Activated T-helper 17 cell treated with anti-CD3 and anti-CD28 coated beads, Interleukin-2, amount 50 U/mL, for 72 hours (primary cell): ENCODE measurements around the gene PAX5. TPM values are rescaled to one million over a fixed set of nuclear protein-coding genes. Genes with fewer than 3 reads are reported as not detected.
"Not testable (repeated sequence)": the region's sequence is repeated elsewhere in the genome, so short reads cannot be mapped to it uniquely, and the experiment has no call there.

Experiments used
- ATAC-seq: fragments of 150-1000 bp; cut with Tn5 transposase; replicated peaks from 2 replicates; pipeline ENCODE4 v1.10.0; 2021; ENCODE audit warnings: mild to moderate bottlenecking, moderate library complexity
- H3K27ac Mint-ChIP-seq: one replicate; pipeline ENCODE4 v1.8.0; 2022; ENCODE audit warnings: mixed read lengths
- H3K27me3 Mint-ChIP-seq: one replicate; pipeline ENCODE4 v1.8.0; 2022; ENCODE audit warnings: mixed read lengths
- H3K36me3 Mint-ChIP-seq: one replicate; pipeline ENCODE4 v1.8.0; 2022; ENCODE audit warnings: low read depth, mild to moderate bottlenecking, mixed read lengths
- H3K4me1 Mint-ChIP-seq: one replicate; pipeline ENCODE4 v1.8.0; 2022; ENCODE audit warnings: mixed read lengths
- H3K4me3 Mint-ChIP-seq: one replicate; pipeline ENCODE4 v1.8.0; 2022; ENCODE audit warnings: mild to moderate bottlenecking, mixed read lengths
- H3K9me3 Mint-ChIP-seq: one replicate; pipeline ENCODE4 v1.8.0; 2022; ENCODE audit warnings: mixed read lengths
- total RNA-seq, 2 donors: library from RNA; stranded (reverse); gene quantifications; one replicate each; pipeline ENCODE4 v1.2.3, GENCODE V29; 2022

PAX5 gene
- under 1 TPM; 0.30 to 0.66 TPM for total RNA-seq

DNA sequence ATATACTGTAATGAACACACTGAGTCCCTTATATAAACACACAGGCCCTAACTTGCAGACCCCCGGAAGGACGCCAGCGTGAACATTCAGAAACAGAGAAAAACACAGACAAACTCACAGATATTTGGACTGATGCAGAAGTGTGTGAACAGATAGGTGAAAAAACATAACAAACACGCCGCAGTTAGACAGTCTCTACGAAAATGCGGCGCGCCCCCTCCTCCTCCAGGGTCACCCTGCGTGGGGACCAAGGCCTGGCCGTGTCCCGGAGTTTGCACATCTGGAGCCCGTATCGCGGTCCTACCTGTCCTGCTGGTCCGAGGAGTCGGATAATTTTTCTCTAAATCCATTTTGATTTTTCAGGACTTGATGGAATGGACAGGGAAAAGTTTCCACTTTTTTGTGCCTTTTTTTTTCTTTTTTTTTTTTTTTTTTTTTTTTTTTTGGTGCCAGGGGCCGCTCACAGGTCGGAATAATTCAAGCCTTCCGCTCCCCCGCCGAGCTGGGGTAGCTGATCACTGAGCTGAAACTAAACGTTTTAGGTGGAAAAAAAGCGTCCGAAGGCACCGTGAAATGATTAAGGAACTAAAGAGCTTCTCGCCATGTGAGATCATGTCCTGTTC, at the start of gene PAX5:
Gene PAX5, minus strand, starts transcription at position 587 of the 623 bp plus-strand sequence. Its CDS starts 237 bp downstream, at position 350.
- Mint-ChIP-seq H3K4me3 (peak within 1 kb of the TSS; percentile 96), H3K27me3 (peaks cover 73% of the 10 kb centered on the region), H3K9me3 (no peaks in the 10 kb centered on the region), H3K27ac (no peak within 1 kb of the TSS), H3K36me3 (peaks cover 16% of the 10 kb centered on the region), H3K4me1 (peaks cover 14% of the 10 kb centered on the region)
- no peak for ATAC-seq

DNA sequence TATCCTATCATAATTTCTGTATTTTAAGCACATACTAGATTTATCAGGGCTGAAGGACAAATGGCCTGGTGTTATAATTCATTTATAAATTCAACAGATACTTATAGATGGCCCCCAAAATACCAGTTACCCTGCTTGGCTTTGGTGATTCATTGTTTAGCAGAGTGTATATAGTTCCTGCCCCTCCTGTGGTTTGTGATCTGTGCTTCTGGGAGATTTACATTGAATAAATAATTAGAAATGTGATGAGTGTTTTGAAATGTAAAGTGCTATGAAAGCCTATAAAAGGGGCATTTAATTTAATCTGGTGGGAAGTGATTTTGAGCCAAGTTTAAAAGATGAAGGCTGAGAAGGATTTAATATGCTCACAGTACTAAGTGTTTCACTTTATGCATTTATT, 49.6 kb upstream of the PAX5 start:
- Mint-ChIP-seq H3K27ac (no peak overlapping the region), H3K27me3 (no peaks in the 10 kb centered on the region), H3K36me3 (peaks cover 61% of the 10 kb centered on the region), H3K4me1 (peaks cover 21% of the 10 kb centered on the region), H3K9me3 (no peaks in the 10 kb centered on the region), H3K4me3 (no peak overlapping the region)
- no peak for ATAC-seq

DNA sequence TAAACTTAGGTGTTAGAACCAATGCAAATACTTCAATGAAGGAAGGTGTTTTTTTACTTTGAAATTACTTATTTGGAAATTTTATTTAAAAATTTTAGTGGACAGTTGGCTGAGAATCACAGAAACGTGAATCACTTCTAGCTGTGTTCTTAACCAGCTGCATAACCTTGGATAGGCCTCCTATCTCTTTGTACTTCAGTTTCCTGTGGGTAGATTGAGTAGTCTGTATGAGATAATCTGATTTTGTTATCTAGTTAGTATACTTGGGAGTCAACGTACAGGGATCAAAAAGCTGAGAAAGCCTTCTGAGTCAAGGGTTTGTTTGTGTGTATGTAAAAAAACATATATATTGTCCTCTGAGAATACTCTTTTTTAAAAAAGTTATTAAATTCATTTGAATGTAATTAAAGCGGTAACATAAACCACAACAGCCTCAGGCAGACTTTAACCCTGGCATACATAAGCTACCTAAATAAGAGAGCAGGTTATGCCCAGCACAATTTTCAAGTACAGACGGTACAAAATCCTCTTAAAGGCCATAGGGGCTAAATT, 48.2 kb upstream of the PAX5 start:
- Mint-ChIP-seq H3K4me3 (peak overlapping the region; percentile 93), H3K36me3 (peaks cover 47% of the 10 kb centered on the region), H3K27ac (no peak overlapping the region), H3K9me3 (no peaks in the 10 kb centered on the region), H3K27me3 (no peaks in the 10 kb centered on the region), H3K4me1 (peaks cover 21% of the 10 kb centered on the region)
- ATAC-seq, result no peak

DNA sequence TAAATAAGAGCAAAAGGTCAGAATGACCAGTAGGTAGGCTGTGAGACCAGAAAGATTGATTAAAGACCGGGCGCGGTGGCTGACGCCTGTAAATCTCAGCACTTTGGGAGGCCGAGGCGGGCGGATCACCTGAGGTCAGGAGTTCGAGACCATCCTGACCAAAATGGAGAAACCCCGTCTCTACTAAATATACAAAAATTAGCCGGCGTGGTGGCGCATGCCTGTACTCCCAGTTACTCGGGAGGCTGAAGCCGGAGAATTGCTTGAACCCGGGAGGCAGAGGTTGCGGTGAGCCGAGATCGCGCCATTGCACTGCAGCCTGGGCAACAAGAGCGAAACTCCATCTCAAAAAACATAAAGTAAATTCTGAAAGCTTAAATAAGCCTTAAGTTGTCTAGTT, 47.4 kb upstream of the PAX5 start:
- H3K9me3 Mint-ChIP-seq, result not testable (repeated sequence)

DNA sequence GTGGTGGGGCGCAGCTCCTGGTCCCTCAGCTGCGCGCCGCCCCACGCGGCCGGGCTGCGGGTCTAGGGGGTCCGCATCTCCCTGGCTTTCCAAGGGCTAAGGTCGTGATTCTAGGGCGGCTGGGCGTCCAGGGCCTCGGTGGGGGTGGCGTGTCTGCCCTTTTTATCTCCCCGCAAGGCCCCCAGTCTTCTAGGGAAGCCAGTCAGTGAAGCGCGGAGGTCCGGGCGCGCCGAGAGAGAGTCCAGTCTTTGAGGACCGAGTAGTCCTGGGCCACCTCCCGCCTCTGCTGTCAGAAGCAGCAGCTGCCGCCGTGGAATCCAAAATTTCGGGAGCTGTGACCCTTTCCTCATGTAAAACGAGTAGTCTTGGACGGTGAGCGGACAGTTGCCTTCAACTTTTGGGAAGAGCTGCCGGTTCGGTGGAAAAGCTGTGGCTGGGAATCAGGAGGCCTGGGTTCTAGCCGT, 46.1 kb upstream of the PAX5 start:
- Mint-ChIP-seq H3K4me1 (peaks cover 19% of the 10 kb centered on the region), H3K27ac (peak overlapping the region; percentile 97), H3K4me3 (peak overlapping the region; percentile 93), H3K36me3 (peaks cover 26% of the 10 kb centered on the region)
- H3K27me3 Mint-ChIP-seq, H3K9me3 Mint-ChIP-seq: not testable (repeated sequence)
- ATAC-seq, result peak; percentile 30

More for the DNA sequence above, 47.4 kb upstream of the PAX5 start:
- peaks cover 39% of the 10 kb centered on the region for H3K36me3 Mint-ChIP-seq
- not testable (repeated sequence) for H3K27me3 Mint-ChIP-seq, H3K27ac Mint-ChIP-seq, ATAC-seq
- H3K4me3 Mint-ChIP-seq, result peak overlapping the region; percentile 93
- H3K4me1 Mint-ChIP-seq, result peaks cover 21% of the 10 kb centered on the region

DNA sequence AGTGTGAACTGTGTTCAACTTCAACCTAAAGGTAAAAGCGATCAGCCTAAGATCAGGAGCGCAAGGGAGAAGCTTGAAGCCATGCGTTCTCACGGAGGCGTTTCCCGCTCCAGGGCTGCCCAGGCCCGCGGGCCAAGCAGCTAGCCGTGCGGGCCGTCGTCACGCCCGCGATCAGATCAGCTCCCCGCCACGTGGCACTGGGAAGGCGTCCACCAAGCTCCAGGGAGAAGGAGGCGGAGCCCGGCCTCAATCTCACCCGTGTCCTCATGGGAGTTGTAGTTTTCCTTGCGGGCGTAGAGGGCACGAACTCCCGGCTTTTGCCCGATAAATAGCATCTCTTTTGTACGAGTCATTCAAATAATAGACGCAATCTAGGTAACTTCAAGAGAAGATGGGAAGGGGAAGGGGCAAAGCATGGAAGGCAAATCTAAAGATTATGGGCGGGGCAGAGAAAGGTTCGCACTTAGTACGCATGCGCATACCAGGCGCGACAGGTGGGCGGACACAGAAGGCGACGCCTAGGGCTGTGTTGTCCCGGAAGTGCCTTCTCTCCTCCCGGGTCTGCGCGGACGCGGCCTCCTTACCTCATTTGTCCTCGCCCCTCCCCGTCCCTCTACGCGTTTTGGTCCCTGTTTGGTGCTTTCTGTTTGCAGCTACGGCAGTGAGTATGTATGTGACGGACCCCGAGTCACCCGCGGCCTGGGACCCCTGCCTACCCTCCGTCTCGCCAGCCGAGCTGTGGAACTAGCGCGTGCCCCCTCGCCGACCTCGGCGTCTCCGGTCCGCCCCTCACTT, 45.5 kb upstream of the PAX5 start:
- ATAC-seq, result peak; percentile 98
- Mint-ChIP-seq H3K27me3 (peaks cover 12% of the 10 kb centered on the region), H3K9me3 (no peaks in the 10 kb centered on the region), H3K36me3 (peaks cover 22% of the 10 kb centered on the region), H3K27ac (peak overlapping the region; percentile 97), H3K4me3 (peak overlapping the region; percentile 93), H3K4me1 (peaks cover 15% of the 10 kb centered on the region)

DNA sequence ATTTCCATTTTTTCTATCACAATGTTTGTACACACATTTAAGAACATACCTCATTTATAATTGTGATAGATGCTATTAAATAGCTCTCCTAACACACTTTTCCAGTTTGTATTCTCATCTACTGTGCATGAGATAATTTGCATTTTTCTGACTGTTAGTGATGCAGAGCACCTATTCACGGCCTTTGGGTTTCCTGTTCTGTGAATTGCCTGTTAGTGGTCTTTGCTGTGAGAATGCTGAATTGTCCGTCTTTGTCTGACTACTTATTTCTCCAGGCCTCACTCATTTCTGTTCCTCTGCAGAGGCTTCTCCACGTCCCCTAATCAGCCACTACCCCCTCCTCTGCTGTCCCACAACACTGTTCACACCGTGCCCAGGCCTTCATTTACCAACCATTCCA, 40.7 kb upstream of the PAX5 start:
- not testable (repeated sequence) for H3K27ac Mint-ChIP-seq, H3K36me3 Mint-ChIP-seq, H3K4me1 Mint-ChIP-seq, ATAC-seq, H3K9me3 Mint-ChIP-seq, H3K4me3 Mint-ChIP-seq
- peaks cover 12% of the 10 kb centered on the region for H3K27me3 Mint-ChIP-seq

DNA sequence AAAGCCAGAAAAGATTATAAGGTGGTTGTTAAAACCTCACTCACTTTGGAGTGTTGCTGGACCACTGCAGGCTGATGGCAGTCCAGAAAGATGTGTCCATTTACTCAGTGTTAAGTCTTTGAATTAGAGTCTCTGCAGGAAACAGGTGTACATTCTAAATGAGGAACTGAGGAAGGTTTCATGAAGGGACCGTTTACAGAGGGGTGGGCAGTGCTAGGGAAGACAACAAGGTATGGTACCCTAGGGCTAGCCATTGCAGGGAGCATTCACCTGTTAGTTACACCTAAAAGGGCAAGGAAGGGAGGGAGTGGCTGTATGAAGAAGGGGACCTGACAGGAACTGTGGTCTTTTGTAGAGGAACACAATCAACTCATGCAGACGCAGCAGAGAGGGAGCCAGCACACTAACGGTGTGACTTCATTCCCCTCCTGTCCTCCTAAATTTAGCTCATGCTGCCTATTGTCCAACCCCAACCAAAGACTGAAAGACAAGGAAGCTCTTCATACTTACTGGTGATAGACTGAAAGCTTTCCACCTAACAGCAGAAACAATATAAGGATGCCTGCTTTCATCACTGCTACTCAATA, 32.2 kb upstream of the PAX5 start:
- no peak for ATAC-seq
- H3K27me3 Mint-ChIP-seq, result peaks cover 33% of the 10 kb centered on the region

DNA sequence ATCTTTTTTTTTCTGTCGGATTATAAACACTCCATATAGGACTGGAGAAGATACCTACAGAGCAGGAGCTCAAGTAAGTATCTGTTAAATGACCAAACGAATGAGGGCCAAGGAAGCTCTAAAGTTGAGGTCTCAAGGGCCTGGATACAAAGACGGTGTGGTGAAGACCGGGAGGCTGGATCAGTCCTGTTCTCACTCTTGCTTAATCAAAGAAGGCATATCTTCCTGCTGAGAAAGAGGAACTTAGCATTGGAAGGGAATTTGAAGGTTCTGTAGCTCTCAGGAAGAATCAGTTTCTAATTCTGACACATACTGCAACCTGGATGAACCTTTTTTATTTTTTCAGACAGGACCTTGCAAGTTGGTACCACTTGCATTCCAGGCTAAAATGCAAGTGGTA, 28.3 kb upstream of the PAX5 start:
- Mint-ChIP-seq H3K36me3 (no peaks in the 10 kb centered on the region), H3K27me3 (peaks cover 51% of the 10 kb centered on the region), H3K4me3 (no peak overlapping the region), H3K27ac (no peak overlapping the region), H3K4me1 (no peaks in the 10 kb centered on the region), H3K9me3 (no peaks in the 10 kb centered on the region)
- no peak for ATAC-seq

More for the DNA sequence above, 32.2 kb upstream of the PAX5 start:
- Mint-ChIP-seq H3K4me3 (no peak overlapping the region), H3K36me3 (no peaks in the 10 kb centered on the region), H3K27ac (no peak overlapping the region), H3K9me3 (no peaks in the 10 kb centered on the region), H3K4me1 (no peaks in the 10 kb centered on the region)

DNA sequence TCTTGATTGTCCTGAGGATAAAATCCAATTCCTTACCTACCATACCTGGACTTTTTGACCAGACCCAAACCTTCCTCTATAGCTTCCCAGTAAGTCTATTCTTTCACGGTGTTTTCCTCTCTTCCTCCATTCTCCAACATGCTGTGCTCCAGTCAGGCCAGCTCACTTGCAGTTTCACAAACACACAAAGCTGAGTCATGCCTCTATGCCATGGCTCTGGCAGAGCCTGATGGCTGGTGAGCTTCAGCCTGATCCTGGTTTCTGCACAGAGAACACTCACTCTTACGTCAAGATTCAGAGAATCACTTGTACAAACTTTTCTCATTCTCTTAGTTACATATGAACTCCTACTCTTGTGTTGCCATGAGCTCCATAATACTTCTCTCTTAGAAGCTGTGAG, 27.7 kb upstream of the PAX5 start:
- no peak overlapping the region for H3K27ac Mint-ChIP-seq
- no peak overlapping the region for H3K4me3 Mint-ChIP-seq
- no peaks in the 10 kb centered on the region for H3K36me3 Mint-ChIP-seq
- no peaks in the 10 kb centered on the region for H3K4me1 Mint-ChIP-seq
- peak; percentile 50 for ATAC-seq
- peaks cover 51% of the 10 kb centered on the region for H3K27me3 Mint-ChIP-seq
- no peaks in the 10 kb centered on the region for H3K9me3 Mint-ChIP-seq

DNA sequence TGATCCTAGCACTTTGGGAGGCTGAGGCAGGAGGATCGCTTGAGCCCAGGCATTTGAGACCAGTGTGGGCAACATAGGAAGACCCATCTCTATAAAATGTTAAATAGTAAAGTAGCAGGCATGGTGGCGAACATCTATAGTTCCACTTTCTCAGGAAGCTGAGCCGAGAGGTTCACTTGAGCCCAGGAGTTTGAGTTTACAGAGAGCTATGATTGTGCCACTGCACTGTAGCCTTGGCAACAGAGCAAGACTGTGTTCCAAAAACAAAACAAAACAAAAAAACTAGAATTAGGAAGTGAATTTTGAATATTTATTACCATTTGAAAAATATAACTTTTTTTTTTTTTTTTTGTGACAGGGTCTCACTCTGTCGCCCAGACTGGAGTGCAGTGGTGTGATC, 26.8 kb upstream of the PAX5 start:
- ATAC-seq, result no peak
- Mint-ChIP-seq H3K4me1 (no peaks in the 10 kb centered on the region), H3K27ac (no peak overlapping the region), H3K9me3 (no peaks in the 10 kb centered on the region), H3K4me3 (no peak overlapping the region), H3K27me3 (peaks cover 50% of the 10 kb centered on the region), H3K36me3 (no peaks in the 10 kb centered on the region)

DNA sequence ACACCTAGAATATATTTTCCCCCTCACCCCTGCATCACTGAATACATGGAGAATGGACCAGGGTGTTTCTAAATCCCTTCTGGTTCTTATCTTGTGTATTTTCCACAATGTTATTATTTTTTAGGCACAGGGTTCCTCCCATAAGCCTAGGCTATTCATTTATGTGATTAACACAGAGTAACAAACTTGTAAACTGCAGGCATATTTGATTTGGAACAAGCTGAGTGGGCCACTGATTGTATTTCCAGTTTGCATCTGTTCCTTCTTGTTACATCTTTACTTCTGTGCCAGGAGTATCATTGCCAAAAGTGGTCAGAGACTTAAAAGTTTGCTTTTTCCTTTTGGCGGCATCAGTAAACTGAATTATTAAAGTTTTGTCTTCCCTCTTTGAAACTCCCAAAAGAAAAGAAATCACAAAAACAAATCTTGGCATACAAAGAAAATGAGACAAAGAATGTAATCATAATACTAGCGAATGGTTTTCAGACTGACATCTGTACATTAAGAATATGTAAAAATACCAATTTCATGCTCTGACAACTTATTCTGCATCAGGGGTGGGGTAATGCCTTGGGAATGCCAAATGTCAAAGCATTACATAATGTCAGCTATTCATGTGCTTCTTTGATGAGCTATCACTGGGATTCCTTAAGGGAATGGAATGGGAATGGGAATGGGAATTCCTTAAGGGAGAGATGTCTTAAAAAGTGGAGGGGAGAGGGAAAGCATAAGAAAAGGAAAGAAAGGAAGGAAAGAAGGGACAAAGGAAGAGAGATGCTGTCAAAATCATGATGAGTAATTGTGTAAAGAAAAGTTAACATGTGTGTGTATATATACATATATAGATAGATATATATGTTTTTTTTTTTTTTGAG, 22.2 kb upstream of the PAX5 start:
- no peaks in the 10 kb centered on the region for H3K36me3 Mint-ChIP-seq

DNA sequence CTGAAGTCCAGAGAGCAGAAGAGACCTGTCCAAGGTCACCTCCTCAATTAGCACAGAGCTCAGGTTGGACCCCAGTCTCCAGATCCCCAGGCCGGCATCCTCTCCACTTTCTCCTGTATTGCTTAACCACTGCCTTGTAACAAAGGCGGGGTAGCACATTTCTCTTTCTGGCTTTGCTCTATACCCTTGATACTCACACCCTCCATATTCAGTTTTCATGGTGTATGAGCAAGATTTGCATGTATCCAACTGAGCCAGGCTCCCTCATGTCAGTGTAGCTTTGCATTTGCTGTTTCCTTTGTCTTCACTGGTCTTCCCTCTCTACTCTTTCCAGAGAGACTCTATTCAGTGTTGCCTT, 20.3 kb upstream of the PAX5 start:
- peaks cover 52% of the 10 kb centered on the region for H3K27me3 Mint-ChIP-seq
- H3K9me3 Mint-ChIP-seq, H3K36me3 Mint-ChIP-seq, H3K27ac Mint-ChIP-seq, H3K4me1 Mint-ChIP-seq, H3K4me3 Mint-ChIP-seq, ATAC-seq: not testable (repeated sequence)

More for the DNA sequence above, 22.2 kb upstream of the PAX5 start:
- H3K4me3 Mint-ChIP-seq, result no peak overlapping the region
- no peak overlapping the region for H3K27ac Mint-ChIP-seq
- H3K9me3 Mint-ChIP-seq, result no peaks in the 10 kb centered on the region
- no peaks in the 10 kb centered on the region for H3K4me1 Mint-ChIP-seq
- H3K27me3 Mint-ChIP-seq, result peaks cover 50% of the 10 kb centered on the region
- ATAC-seq, result no peak
